HG03432 (cell line): Measurements from ENCODE around the gene EVI2A.

Experiments
- ATAC-seq: cut with Tn5 transposase; IDR thresholded peaks from one replicate; pipeline ENCODE4 v1.9.1; 2021; ENCODE audit warnings: mild to moderate bottlenecking, moderate library complexity; ENCODE audit not compliant: unreplicated experiment

EVI2A gene

GRCh38 chr17:31279401-31279800 lies 42.0 kb downstream of the EVI2A start:
- no peak for ATAC-seq

- no peak for ATAC-seq
These were observed 46.3 kb downstream of the EVI2A start for GRCh38 chr17:31275116-31275515.

GRCh38 chr17:31274252-31274651 lies 47.2 kb downstream of the EVI2A start:
- ATAC-seq = no peak

GRCh38 chr17:31273516-31273915 lies 47.9 kb downstream of the EVI2A start:
- no peak for ATAC-seq

GRCh38 chr17:31272803-31273202 lies 48.6 kb downstream of the EVI2A start:
- ATAC-seq = no peak

- no peak for ATAC-seq
These were observed 49.2 kb downstream of the EVI2A start for GRCh38 chr17:31272236-31272635.

GRCh38 chr17:31269578-31269983 lies 51.8 kb downstream of the EVI2A start:
- no peak for ATAC-seq

- ATAC-seq = no peak
These were observed 52.3 kb downstream of the EVI2A start for GRCh38 chr17:31269036-31269577.
